ENCODE results near the gene RIF1. TPM values are rescaled to one million over a fixed set of nuclear protein-coding genes. Genes with fewer than 3 reads are reported as not detected.
A peak's percentile ranks its signal among the peaks of the same experiment; 100 is the strongest.
"Not testable (repeated sequence)": the region's sequence is repeated elsewhere in the genome, so short reads cannot be mapped to it uniquely, and the experiment has no call there.

RIF1 gene
- total RNA-seq, 6 donors from 2014 or later, result 14.1 to 51.7 (median 29.2) TPM

- peaks cover 11 to 16% (median 14%) of the 10 kb centered on the region in 4 donors for H3K4me1 ChIP-seq
- no peaks in the 10 kb centered on the region for H3K27me3 ChIP-seq
- H3K4me3 ChIP-seq, result peak overlapping the region; percentile 73 to 98 (median 94)
- ATAC-seq (ENCODE audit: low FRiP score in 2 of 2) (peak; percentile 23 to 47), DNase-seq (peak in 1 of 2 donors; percentile 36)
- H3K27ac ChIP-seq, result peak overlapping the region; percentile 87 to 98 (median 96)
- H3K9me3 ChIP-seq, result no peaks in the 10 kb centered on the region
- peaks cover 0 to 35% (median 3%) of the 10 kb centered on the region in 4 donors for H3K36me3 ChIP-seq
- 0 to 1% methylated on average over 19 to 21 of the region's 21 CpGs for WGBS, 2 donors
- TF ChIP-seq POLR2AphosphoS5 (IDR thresholded peaks at IDR 0.05) (no peak), EP300 (IDR thresholded peaks at IDR 0.05) (no peak), CTCF (IDR thresholded peaks at IDR 0.05) (no peak), POLR2A (IDR thresholded peaks at IDR 0.05) (no peak)
These were observed 758 bp downstream of the RIF1 start for GRCh38 chr2:151410485-151410834.

GRCh38 chr2:151417650-151418049, 7.9 kb downstream of the RIF1 start:
- no peaks in the 10 kb centered on the region for H3K27me3 ChIP-seq
- H3K4me3 ChIP-seq, result no peak overlapping the region
- peaks cover 0 to 4% (median 0%) of the 10 kb centered on the region in 4 donors for H3K4me1 ChIP-seq
- WGBS, 2 donors, result 90 to 95% methylated on average over 3 of the region's 3 CpGs
- ATAC-seq (ENCODE audit: low FRiP score in 2 of 2), result no peak
- peaks cover 2 to 91% (median 41%) of the 10 kb centered on the region in 4 donors for H3K36me3 ChIP-seq
- TF ChIP-seq POLR2AphosphoS5 (IDR thresholded peaks at IDR 0.05) (no peak), CTCF (IDR thresholded peaks at IDR 0.05) (no peak), POLR2A (IDR thresholded peaks at IDR 0.05) (no peak), EP300 (IDR thresholded peaks at IDR 0.05) (no peak)
- DNase-seq, result no peak
- no peak overlapping the region for H3K27ac ChIP-seq
- no peaks in the 10 kb centered on the region for H3K9me3 ChIP-seq

GRCh38 chr2:151421681-151422080, 12.0 kb downstream of the RIF1 start:
- peaks cover 0 to 73% (median 46%) of the 10 kb centered on the region in 4 donors for H3K36me3 ChIP-seq
- not testable (repeated sequence) for H3K27me3 ChIP-seq; H3K9me3 ChIP-seq; H3K27ac ChIP-seq; H3K4me1 ChIP-seq; H3K4me3 ChIP-seq; ATAC-seq (ENCODE audit: low FRiP score in 2 of 2); DNase-seq
- WGBS, 2 donors, result 92 to 97% methylated on average over 12 of the region's 12 CpGs

GRCh38 chr2:151422917-151423439, 13.3 kb downstream of the RIF1 start:
- no peaks in the 10 kb centered on the region for H3K27me3 ChIP-seq
- WGBS, 2 donors, result 62 to 72% methylated on average over 3 of the region's 3 CpGs
- peaks cover 0 to 67% (median 35%) of the 10 kb centered on the region in 4 donors for H3K36me3 ChIP-seq
- DNase-seq (no peak), ATAC-seq (ENCODE audit: low FRiP score in 2 of 2) (no peak)
- no peak overlapping the region for H3K27ac ChIP-seq
- no peaks in the 10 kb centered on the region for H3K9me3 ChIP-seq
- TF ChIP-seq EP300 (IDR thresholded peaks at IDR 0.05) (no peak), POLR2AphosphoS5 (IDR thresholded peaks at IDR 0.05) (no peak), CTCF (IDR thresholded peaks at IDR 0.05) (no peak), POLR2A (IDR thresholded peaks at IDR 0.05) (no peak)
- no peak overlapping the region for H3K4me3 ChIP-seq
- no peaks in the 10 kb centered on the region for H3K4me1 ChIP-seq

- no peak overlapping the region for H3K4me3 ChIP-seq
- DNase-seq (no peak), ATAC-seq (ENCODE audit: low FRiP score in 2 of 2) (no peak)
- WGBS, 2 donors, result 82 to 91% methylated on average over 3 of the region's 3 CpGs
- peaks cover under 1 to 70% (median 36%) of the 10 kb centered on the region in 4 donors for H3K36me3 ChIP-seq
- no peaks in the 10 kb centered on the region for H3K9me3 ChIP-seq
- H3K4me1 ChIP-seq, result no peaks in the 10 kb centered on the region
- no peak for TF ChIP-seq POLR2A (IDR thresholded peaks at IDR 0.05)
- TF ChIP-seq EP300 (IDR thresholded peaks at IDR 0.05), result no peak
- no peak for TF ChIP-seq CTCF (IDR thresholded peaks at IDR 0.05)
- TF ChIP-seq POLR2AphosphoS5 (IDR thresholded peaks at IDR 0.05), result no peak
- H3K27me3 ChIP-seq, result no peaks in the 10 kb centered on the region
- no peak overlapping the region for H3K27ac ChIP-seq
These were observed 14.1 kb downstream of the RIF1 start for GRCh38 chr2:151423760-151424159.

Data from upper lobe of left lung (tissue), 6 donors.